ENCODE data around the gene DERL3.
"Not testable (repeated sequence)": the region's sequence is repeated elsewhere in the genome, so short reads cannot be mapped to it uniquely, and the experiment has no call there.

Gene DERL3

GRCh38 chr22:23838681-23839468 is at the start of gene DERL3:
TSS of gene DERL3 (minus strand) at chr22:23839006. CDS start at chr22:23838987, 19 bp downstream.
- DNase-seq (ENCODE audit: low read depth in 1 of 2, low spot score in 1 of 2) = peak; percentile 86

- DNase-seq (ENCODE audit: low read depth in 1 of 2, low spot score in 1 of 2) = no peak
These were observed 45.3 kb upstream of the DERL3 start for GRCh38 chr22:23884140-23884539.

- DNase-seq (ENCODE audit: low read depth in 1 of 2, low spot score in 1 of 2) = no peak
These were observed 44.9 kb upstream of the DERL3 start for GRCh38 chr22:23883658-23884057.

GRCh38 chr22:23882370-23882769 is 43.6 kb upstream of the DERL3 start:
- no peak for DNase-seq (ENCODE audit: low read depth in 1 of 2, low spot score in 1 of 2)

GRCh38 chr22:23878219-23878618 is 39.4 kb upstream of the DERL3 start:
- DNase-seq (ENCODE audit: low read depth in 1 of 2, low spot score in 1 of 2) = no peak

GRCh38 chr22:23877566-23877965 is 38.8 kb upstream of the DERL3 start:
- DNase-seq (ENCODE audit: low read depth in 1 of 2, low spot score in 1 of 2) = no peak

- DNase-seq (ENCODE audit: low read depth in 1 of 2, low spot score in 1 of 2) = no peak
These were observed 37.0 kb upstream of the DERL3 start for GRCh38 chr22:23875801-23876200.

GRCh38 chr22:23874871-23875270 is 36.1 kb upstream of the DERL3 start:
- no peak for DNase-seq (ENCODE audit: low read depth in 1 of 2, low spot score in 1 of 2)

GRCh38 chr22:23868580-23868979 is 29.8 kb upstream of the DERL3 start:
- DNase-seq (ENCODE audit: low read depth in 1 of 2, low spot score in 1 of 2) = no peak

GRCh38 chr22:23864499-23865154 is 25.8 kb upstream of the DERL3 start:
- DNase-seq (ENCODE audit: low read depth in 1 of 2, low spot score in 1 of 2) = not testable (repeated sequence)

- no peak for DNase-seq (ENCODE audit: low read depth in 1 of 2, low spot score in 1 of 2)
These were observed 23.3 kb upstream of the DERL3 start for GRCh38 chr22:23862103-23862502.

- DNase-seq (ENCODE audit: low read depth in 1 of 2, low spot score in 1 of 2) = not testable (repeated sequence)
These were observed 21.4 kb upstream of the DERL3 start for GRCh38 chr22:23860187-23860586.

- DNase-seq (ENCODE audit: low read depth in 1 of 2, low spot score in 1 of 2) = no peak
These were observed 20.4 kb upstream of the DERL3 start for GRCh38 chr22:23859201-23859600.

- DNase-seq (ENCODE audit: low read depth in 1 of 2, low spot score in 1 of 2) = no peak
These were observed 19.6 kb upstream of the DERL3 start for GRCh38 chr22:23858484-23858815.

- DNase-seq (ENCODE audit: low read depth in 1 of 2, low spot score in 1 of 2) = peak; percentile 84 to 87
These were observed 19.0 kb upstream of the DERL3 start, which contains the start of gene SLC2A11 for GRCh38 chr22:23857606-23858483. TSS of gene SLC2A11 (plus strand) at chr22:23857875. CDS start at chr22:23858000, 125 bp downstream.

- DNase-seq (ENCODE audit: low read depth in 1 of 2, low spot score in 1 of 2) = no peak
These were observed 18.2 kb upstream of the DERL3 start for GRCh38 chr22:23856721-23857605.

GRCh38 chr22:23850136-23850611 is 11.4 kb upstream of the DERL3 start:
- DNase-seq (ENCODE audit: low read depth in 1 of 2, low spot score in 1 of 2) = no peak

GRCh38 chr22:23849009-23850006 is 10.5 kb upstream of the DERL3 start:
- DNase-seq (ENCODE audit: low read depth in 1 of 2, low spot score in 1 of 2) = peak; percentile 73 to 88
